GM18907 (cell line): ENCODE data around the gene PSMC3.
A peak's percentile ranks its signal among the peaks of the same experiment; 100 is the strongest.

Source experiments
- ATAC-seq: cut with Tn5 transposase; IDR thresholded peaks from one replicate; pipeline ENCODE4 v1.9.1; 2021; ENCODE audit warnings: mild to moderate bottlenecking, moderate library complexity; ENCODE audit not compliant: unreplicated experiment

Gene PSMC3

GRCh38 chr11:47426062-47426956 lies at the start of gene PSMC3:
Gene PSMC3, minus strand, starts transcription at chr11:47426439. Its CDS starts 160 bp downstream, at chr11:47426279.
- peak; percentile 88 for ATAC-seq

DNA sequence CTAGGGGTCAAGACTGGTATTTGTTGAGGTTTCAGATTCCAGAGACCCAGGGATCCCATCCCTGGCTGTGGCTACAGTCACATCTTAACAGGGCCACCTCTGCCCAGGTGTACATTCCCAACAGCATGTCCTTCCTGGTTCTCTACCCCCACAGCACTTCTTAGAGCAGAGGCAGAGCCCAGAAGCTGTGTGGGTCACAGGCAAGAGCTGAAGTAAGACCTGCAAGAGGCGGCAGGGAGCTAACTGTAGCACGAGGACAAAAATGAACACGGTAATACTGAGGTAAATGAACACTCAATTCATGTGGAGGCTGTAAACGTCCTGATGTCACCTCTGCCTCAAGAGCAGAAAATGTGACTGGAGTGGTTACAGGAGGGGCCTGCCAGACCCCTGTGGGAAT lies 44.4 kb upstream of the PSMC3 start:
- ATAC-seq = no peak

GRCh38 chr11:47469361-47470179 lies 43.3 kb upstream of the PSMC3 start:
- no peak for ATAC-seq

DNA sequence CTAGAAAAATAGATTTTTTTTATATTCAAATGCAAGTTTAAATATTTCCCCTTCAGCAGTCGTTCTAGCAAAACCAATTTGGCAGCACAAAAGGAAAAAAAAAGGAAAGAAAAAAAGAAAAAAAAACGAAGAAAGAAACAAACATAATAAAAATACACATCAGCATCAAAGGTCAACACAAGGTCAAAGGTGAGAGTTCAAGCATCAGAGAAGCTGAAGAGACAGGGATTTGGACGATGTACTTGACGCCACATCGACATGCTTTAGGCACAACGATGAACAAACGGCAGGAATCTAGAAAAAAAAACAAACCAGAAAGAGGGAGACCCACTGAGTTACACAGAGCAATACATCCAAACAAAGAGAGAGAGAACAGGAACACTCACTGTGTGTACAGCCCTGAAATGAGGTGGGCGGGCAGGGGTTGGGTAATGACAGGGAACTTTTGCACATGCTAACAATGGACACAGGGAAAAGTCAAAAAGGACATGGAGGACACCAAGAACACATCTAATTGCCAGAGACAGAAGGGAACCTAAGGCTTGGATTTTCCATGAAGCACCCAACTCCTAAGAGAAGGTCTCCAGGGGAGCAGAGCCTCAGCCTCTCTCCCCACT lies 42.5 kb upstream of the PSMC3 start:
- no peak for ATAC-seq

- no peak for ATAC-seq
Measured at GRCh38 chr11:47467357-47467756, 41.1 kb upstream of the PSMC3 start.

- ATAC-seq = no peak
Measured at GRCh38 chr11:47466701-47467250, 40.5 kb upstream of the PSMC3 start.

- no peak for ATAC-seq
Measured at GRCh38 chr11:47466201-47466600, 40.0 kb upstream of the PSMC3 start.

DNA sequence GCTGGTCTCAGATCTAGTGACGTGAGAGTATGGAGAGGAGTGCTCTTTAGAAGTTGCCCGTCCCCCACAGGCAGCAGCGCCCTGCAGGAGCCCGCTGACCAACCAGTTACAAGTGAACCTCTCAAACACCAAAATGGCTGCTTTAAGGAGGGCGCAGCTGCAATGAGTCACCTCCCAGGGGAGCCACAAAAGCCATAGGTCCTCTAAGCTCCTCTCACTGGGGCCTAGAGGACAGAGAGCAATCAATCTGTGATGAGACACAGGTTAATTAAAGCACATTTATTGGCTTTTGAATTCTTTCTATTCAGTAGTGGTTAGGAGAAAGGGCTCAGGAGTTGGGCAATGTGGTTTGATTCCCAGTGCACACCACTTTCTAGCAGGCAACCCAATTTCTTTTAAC lies 38.2 kb upstream of the PSMC3 start:
- ATAC-seq = no peak

- ATAC-seq = no peak
Measured at GRCh38 chr11:47461876-47462275, 35.6 kb upstream of the PSMC3 start.

- ATAC-seq = no peak
Measured at GRCh38 chr11:47460571-47461235, 34.5 kb upstream of the PSMC3 start.

DNA sequence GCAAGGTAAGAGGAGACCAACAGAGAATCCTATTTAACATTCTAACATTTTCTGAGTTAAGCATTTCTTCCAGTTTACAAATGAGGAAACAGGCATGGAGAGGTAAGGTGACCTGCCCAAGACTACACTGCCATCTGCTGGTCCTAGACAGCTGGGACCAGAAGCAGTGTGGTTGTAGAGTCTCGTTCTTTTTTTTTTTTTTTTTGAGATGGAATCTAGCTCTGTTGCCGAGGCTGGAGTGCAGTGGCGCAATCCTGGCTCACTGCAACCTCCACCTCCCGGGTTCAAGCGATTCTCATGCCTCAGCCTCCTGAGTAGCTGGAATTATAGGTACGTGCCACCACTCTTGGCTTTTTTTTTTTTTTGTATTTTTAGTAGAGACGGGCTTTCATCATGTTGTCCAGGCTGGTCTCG lies 28.0 kb upstream of the PSMC3 start:
- ATAC-seq = peak; percentile 60

- ATAC-seq = no peak
Measured at GRCh38 chr11:47453365-47453764, 27.1 kb upstream of the PSMC3 start.

DNA sequence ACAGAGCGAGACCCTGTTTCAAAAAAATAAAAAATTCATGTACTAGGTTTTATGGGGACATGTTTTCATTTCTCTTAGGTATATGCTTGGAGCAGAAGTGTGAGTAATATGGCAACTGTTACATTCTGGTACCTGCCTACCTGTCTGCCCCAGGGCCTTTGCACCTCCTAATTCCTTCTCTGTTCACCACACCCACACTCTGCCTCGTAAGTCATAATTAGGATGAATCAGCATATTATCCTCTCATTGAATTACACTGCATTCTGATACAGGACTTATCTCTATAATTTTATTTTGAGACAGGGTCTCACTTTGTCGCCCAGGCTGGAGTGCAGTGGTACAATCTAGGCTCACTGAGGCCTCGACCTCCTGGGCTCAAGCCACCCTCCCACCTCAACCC lies 25.8 kb upstream of the PSMC3 start:
- no peak for ATAC-seq

GRCh38 chr11:47451436-47451835 lies 25.2 kb upstream of the PSMC3 start:
- ATAC-seq = no peak

GRCh38 chr11:47449541-47449940 lies 23.3 kb upstream of the PSMC3 start:
- ATAC-seq = no peak

DNA sequence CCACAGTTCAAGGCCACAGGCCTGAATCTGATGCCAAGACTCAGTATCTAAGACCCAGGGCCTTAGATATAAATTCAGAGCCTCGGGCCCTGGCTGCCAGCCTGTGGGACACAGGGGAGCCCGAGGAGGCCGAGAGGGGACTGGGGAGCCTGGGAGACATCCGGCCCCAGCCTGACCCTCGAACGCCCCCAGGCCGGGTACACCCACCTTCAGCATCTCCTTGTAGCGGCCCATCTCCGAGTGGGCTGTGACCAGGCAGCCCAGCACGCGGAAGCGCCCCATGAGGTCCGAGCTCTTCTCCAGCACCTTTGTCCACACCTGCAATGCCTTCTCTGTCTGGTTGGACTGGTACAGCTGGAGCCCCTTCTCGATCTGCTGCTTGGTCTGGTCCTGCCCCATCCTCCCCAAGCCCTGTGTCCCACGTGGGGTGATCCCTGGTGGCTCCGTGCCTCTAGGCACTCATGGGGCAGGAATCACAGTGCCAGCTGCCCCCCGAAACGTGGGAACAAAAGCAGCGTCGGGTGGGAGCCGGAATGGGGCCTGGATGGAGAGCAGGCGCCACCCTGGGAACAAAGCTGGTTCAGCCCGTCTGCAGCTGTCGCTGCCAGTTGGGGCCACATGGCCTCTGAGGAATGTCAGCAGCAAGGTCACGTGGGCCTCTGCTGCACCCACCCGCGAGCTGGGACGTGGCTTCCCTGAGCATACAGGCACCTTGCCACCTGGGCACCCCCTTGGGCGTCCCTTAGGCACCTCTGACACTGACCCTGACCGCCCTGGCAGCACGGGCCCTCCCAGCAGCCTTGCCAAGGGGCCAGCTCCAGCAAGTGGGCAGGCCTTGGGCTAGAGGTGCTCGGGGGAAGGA lies 22.6 kb upstream of the PSMC3 start, which contains the start of gene RAPSN:
Gene RAPSN (minus strand): TSS at position 571 of the 862 bp plus-strand sequence. CDS start 172 bp downstream, at position 399.
- no peak for ATAC-seq

- ATAC-seq = no peak
Measured at GRCh38 chr11:47447906-47448305, 21.7 kb upstream of the PSMC3 start.

DNA sequence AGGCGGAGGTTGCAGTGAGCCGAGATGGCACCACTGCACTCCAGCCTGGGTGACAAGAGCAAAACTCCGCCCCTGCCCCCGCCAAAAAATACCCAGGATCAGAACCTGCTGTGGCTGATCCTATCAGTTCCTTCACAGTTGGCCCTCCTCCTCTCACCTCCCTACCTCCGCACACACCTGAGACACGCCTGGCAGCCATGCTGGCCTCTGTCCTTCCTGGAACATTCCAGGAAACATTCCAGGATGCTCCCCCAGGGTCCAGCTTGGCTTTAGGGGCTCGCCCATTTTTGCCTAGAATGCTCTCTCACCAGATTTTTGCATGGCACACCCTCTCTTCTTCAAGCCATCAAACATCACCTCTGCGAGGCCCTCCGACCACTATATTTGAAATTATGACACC lies 20.6 kb upstream of the PSMC3 start:
- no peak for ATAC-seq

DNA sequence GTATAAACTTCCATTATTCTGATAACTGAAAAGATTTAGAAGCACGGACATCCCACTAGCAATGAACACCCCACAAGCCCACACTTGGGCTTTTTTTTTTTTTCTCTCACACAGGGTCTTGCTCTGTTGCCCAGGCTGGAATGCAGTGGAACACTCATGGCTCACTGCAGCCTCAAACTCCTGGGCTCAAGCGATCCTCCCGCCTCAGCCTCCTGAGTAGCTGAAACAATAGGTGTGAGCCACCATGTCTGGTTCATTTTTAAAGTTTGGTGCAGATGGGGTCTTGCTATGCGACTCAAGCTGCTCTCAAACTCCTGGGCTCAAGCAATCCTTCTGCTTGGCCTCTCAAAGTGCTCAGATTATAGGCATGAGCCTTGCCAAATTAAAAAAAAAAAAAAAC lies 19.6 kb upstream of the PSMC3 start:
- no peak for ATAC-seq

DNA sequence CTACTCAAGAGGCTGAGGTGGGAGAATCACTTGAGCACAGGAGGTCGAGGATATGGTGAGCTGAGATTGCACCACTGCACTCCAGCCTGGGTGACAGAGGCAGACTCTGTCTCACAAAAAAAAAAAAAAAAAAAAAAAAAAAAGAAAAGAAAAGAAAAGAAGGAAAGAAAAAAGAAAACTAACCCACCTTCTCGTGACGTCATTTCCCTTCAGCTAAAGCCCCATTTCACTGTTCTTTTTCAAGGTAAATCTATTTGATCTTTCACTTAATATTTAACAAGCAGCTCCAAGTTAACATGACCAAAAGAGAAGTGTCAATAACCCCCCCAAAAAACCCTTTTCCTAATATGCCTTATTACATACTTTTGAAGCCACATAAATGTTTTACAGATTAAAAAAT lies 17.6 kb upstream of the PSMC3 start:
- no peak for ATAC-seq
